Tibial artery (tissue), 4 donors: Measurements from ENCODE around the gene PPP2R5D.

ENCODE experiments used
- DNase-seq, 2 donors: peaks; one replicate each; pipeline ENCODE4 v3.0.0-alpha.2; 2019
- H3K27ac ChIP-seq, 2 donors: fragments of 200-600 bp; sonication (generic) in 1 of 2; 1 replicate in 1 of 2; 2 replicates in 1 of 2; pipeline ENCODE4 v1.5.1; 2018 to 2019; ENCODE audit warnings: mild to moderate bottlenecking in 1 of 2
- H3K27me3 ChIP-seq, 2 donors: fragments of 200-600 bp; sonication (generic) in 1 of 2; one replicate each; pipeline versions ENCODE4 v1.5.1 to v1.6.0; 2016 to 2019
- H3K36me3 ChIP-seq, 3 donors: fragments of 200-600 bp; sonication (generic) in 2 of 3; one replicate each; pipeline ENCODE4 v1.5.1; 2016 to 2019; ENCODE audit warnings: mild to moderate bottlenecking in 2 of 3
- H3K4me1 ChIP-seq, 4 donors: fragments of 200-600 bp; sonication (generic) in 2 of 4; 1 replicate in 3 of 4; 2 replicates in 1 of 4; pipeline ENCODE4 v1.5.1; 2016 to 2019
- H3K4me3 ChIP-seq, 2 donors: fragments of 200-600 bp; sonication (generic) in 1 of 2; 1 replicate in 1 of 2; 2 replicates in 1 of 2; pipeline ENCODE4 v1.5.1; 2018 to 2019; ENCODE audit warnings: mild to moderate bottlenecking in 2 of 2
- H3K9me3 ChIP-seq, 3 donors: fragments of 200-600 bp; sonication (generic) in 1 of 3; one replicate each; pipeline ENCODE4 v1.5.1; 2016 to 2019
- intact Hi-C: fragments of 100-400 bp; cut with DNase I; formaldehyde crosslinking; loops from one replicate; pipeline ENCODE4 v1.15.0; 2023; ENCODE audit warnings: low total_unique reads
- TF ChIP-seq, protein P1 (sequence below), 2 experiments: fragments of 200-600 bp in 1 of 2; fragments of 450-650 bp in 1 of 2; IDR thresholded peaks; one replicate each; pipeline ENCODE4 v1.5.1; 2017 to 2019; ENCODE audit warnings: antibody characterized with exemption in 2 of 2, mild to moderate bottlenecking in 1 of 2, moderate library complexity in 1 of 2

The PPP2R5D gene

DNA sequence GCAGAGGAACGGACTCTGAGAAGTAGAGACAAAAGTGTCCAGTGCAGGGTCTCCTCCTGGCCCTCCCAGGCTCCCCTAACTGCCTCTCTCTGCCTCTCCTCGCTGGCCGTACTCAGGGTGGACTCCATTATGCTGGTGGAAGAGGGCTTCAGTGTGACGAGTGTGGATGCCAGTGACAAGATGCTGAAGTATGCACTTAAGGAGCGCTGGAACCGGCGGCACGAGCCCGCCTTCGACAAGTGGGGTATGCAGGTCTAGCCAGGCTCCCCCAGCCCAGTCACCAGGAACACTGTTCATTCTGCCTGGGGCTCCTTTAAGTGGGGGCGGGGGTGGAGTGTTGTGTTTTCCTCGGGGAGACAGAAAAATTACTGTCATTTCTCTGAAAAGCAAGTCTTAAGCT is 22.3 kb upstream of the PPP2R5D start:
- intact Hi-C loops: no loop called here
- TF ChIP-seq, protein P1, sequence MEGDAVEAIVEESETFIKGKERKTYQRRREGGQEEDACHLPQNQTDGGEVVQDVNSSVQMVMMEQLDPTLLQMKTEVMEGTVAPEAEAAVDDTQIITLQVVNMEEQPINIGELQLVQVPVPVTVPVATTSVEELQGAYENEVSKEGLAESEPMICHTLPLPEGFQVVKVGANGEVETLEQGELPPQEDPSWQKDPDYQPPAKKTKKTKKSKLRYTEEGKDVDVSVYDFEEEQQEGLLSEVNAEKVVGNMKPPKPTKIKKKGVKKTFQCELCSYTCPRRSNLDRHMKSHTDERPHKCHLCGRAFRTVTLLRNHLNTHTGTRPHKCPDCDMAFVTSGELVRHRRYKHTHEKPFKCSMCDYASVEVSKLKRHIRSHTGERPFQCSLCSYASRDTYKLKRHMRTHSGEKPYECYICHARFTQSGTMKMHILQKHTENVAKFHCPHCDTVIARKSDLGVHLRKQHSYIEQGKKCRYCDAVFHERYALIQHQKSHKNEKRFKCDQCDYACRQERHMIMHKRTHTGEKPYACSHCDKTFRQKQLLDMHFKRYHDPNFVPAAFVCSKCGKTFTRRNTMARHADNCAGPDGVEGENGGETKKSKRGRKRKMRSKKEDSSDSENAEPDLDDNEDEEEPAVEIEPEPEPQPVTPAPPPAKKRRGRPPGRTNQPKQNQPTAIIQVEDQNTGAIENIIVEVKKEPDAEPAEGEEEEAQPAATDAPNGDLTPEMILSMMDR (IDR thresholded peaks at IDR 0.05): no peak
- Histone ChIP-seq H3K27me3 (no peaks in the 10 kb centered on the region), H3K27ac (no peak overlapping the region), H3K9me3 (no peaks in the 10 kb centered on the region), H3K4me1 (peaks cover 6 to 20% (median 11%) of the 10 kb centered on the region in 4 donors), H3K4me3 (no peak overlapping the region), H3K36me3 (peaks cover 14 to 51% (median 37%) of the 10 kb centered on the region in 3 donors)
- no peak for DNase-seq

DNA sequence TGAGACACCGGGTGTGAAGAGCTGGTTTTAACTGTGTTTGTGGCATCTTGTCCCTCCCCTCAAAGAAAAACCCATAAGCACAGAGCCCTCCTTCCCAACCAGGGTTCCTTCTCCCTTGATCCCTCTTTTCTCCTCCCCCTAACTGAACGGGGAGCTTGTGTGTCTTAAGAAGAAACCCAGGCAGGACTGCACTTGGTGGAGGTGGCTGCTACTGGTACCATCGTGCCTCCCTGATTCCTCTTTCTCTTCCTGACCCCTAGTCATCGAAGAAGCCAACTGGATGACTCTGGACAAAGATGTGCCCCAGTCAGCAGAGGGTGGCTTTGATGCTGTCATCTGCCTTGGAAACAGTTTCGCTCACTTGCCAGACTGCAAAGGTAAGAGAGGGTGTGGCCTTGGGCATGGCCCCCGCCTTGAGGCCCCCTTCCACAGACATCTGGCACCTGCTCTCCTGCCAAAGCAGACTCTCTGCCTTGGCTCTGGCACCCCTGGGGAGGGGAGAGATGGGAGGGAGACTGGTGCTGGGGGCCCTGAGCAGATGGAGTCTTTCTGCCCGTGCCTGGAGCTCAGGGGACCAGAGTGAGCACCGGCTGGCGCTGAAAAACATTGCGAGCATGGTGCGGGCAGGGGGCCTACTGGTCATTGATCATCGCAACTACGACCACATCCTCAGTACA is 21.7 kb upstream of the PPP2R5D start:
- Histone ChIP-seq H3K36me3 (peaks cover 19 to 56% (median 42%) of the 10 kb centered on the region in 3 donors), H3K27ac (no peak overlapping the region), H3K9me3 (no peaks in the 10 kb centered on the region), H3K4me1 (peaks cover 6 to 20% (median 11%) of the 10 kb centered on the region in 4 donors), H3K4me3 (no peak overlapping the region), H3K27me3 (no peaks in the 10 kb centered on the region)
- intact Hi-C loops: no loop called here
- TF ChIP-seq, protein P1 (IDR thresholded peaks at IDR 0.05): no peak
- no peak for DNase-seq

DNA sequence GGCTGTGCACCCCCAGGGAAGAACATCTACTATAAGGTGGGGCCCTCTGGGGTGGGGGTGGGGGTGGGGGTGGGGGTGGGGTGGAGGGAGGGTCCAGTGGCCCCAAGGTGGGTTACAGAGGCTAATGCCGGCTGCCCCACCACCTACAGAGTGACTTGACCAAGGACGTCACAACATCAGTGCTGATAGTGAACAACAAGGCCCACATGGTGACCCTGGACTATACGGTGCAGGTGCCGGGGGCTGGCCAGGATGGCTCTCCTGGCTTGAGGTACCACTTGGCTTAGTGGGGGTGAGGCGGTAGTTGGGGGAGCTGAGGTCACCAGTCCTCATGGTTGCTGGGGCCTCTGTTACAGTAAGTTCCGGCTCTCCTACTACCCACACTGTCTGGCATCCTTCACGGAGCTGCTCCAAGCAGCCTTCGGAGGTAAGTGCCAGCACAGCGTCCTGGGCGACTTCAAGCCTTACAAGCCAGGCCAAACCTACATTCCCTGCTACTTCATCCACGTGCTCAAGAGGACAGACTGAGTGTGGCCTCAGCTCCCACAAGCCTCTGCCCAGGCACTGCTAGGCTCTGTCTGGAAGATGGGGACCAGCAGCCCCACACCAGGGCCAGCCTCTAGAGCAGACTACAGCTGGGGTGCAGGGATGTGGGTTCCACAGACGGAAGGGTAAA is 21.1 kb upstream of the PPP2R5D start:
- TF ChIP-seq, protein P1 (IDR thresholded peaks at IDR 0.05): no peak

DNA sequence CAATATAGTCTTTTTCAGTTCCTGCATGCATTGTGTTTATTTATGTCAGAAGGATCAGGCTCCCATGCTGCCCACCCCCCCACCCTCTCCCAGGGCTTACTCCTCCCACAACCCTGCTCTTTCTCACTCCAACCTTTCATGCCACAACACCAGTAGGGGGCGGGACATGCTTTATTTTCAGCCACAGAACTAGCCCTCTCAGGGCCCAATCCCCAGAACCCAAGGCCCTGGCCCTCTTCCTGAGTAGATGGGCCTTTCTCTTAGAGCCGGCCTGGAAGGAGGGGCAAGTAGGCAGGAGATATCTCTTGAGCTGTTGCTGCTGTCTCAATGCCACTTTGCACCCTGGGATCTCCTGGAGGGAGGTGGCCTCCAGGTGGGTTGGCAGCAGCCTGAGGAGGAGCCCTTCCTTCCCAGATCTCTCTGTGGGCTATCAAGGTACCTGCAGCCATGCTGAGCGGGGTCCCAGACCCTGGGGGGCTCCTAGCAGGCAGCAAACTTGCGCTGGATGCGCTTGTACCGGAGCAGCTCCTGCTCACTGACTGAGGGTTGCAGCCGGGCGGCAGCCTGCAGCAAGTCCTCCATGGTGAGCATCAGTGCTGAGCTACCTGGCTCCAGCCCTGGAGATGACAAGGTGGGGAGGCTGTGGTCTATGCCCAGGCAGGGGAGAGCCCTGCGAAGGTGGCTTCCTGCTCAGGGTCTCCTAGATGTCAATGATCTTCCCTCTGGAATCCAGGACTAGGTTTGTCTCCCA is 20.3 kb upstream of the PPP2R5D start:
- Histone ChIP-seq H3K27me3 (no peaks in the 10 kb centered on the region), H3K4me3 (no peak overlapping the region), H3K36me3 (peaks cover 33 to 70% (median 56%) of the 10 kb centered on the region in 3 donors), H3K4me1 (peaks cover 6 to 20% (median 11%) of the 10 kb centered on the region in 4 donors), H3K9me3 (no peaks in the 10 kb centered on the region), H3K27ac (no peak overlapping the region)
- DNase-seq: no peak
- TF ChIP-seq, protein P1 (IDR thresholded peaks at IDR 0.05): no peak
- intact Hi-C loops: no loop called here

More for the DNA sequence above, 21.1 kb upstream of the PPP2R5D start:
- Histone ChIP-seq H3K27me3 (no peaks in the 10 kb centered on the region), H3K4me3 (no peak overlapping the region), H3K4me1 (peaks cover 6 to 20% (median 11%) of the 10 kb centered on the region in 4 donors), H3K9me3 (no peaks in the 10 kb centered on the region), H3K27ac (no peak overlapping the region), H3K36me3 (peaks cover 26 to 63% (median 49%) of the 10 kb centered on the region in 3 donors)
- no peak for DNase-seq
- intact Hi-C loops: no loop called here

DNA sequence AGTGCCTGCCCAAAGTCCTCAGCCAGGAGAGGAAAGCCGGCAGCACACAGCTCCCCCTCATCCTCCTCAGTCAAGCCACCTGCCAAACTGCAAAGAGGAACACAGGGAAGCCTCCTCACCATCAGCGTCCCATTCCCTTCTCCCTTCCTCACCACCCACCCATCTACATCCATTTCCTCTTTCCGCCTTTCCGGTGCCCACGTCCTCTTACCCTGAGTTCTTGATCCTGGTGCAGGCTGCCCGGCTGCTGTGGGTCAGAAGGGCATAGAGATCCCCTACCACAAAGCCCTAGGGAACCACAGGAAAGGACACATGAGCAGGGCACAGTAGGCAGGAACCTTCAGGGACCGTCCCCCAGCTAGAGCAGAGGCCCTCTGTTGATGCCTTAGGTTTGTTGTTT is 17.8 kb upstream of the PPP2R5D start:
- intact Hi-C loops: no loop called here

More for the DNA sequence above, 17.8 kb upstream of the PPP2R5D start:
- no peak for DNase-seq
- Histone ChIP-seq H3K27ac (no peak overlapping the region), H3K4me3 (no peak overlapping the region), H3K27me3 (no peaks in the 10 kb centered on the region), H3K4me1 (no peaks in the 10 kb centered on the region), H3K36me3 (peaks cover 42 to 84% (median 67%) of the 10 kb centered on the region in 3 donors), H3K9me3 (no peaks in the 10 kb centered on the region)
- TF ChIP-seq, protein P1 (IDR thresholded peaks at IDR 0.05): no peak
